GM19035 (cell line): ENCODE results near the gene FLOT1.

ENCODE experiments used
- ATAC-seq: cut with Tn5 transposase; IDR thresholded peaks from one replicate; pipeline ENCODE4 v1.9.1; 2021; ENCODE audit not compliant: unreplicated experiment

Gene FLOT1

GRCh38 chr6:30742316-30743098, at the start of gene FLOT1:
TSS of gene FLOT1 (minus strand) at chr6:30742687. CDS start at chr6:30742189, 498 bp downstream.
- peak; percentile 70 for ATAC-seq

- ATAC-seq = no peak
Observed at GRCh38 chr6:30790724-30791383, 48.4 kb upstream of the FLOT1 start.

- no peak for ATAC-seq
Observed at GRCh38 chr6:30789606-30790005, 47.1 kb upstream of the FLOT1 start.

GRCh38 chr6:30787954-30788353, 45.5 kb upstream of the FLOT1 start:
- no peak for ATAC-seq

GRCh38 chr6:30782425-30783014, 40.0 kb upstream of the FLOT1 start:
- ATAC-seq = no peak

- no peak for ATAC-seq
Observed at GRCh38 chr6:30781743-30782424, 39.4 kb upstream of the FLOT1 start.

- no peak for ATAC-seq
Observed at GRCh38 chr6:30781395-30781742, 38.9 kb upstream of the FLOT1 start.

GRCh38 chr6:30780642-30780920, 38.1 kb upstream of the FLOT1 start:
- ATAC-seq = no peak

GRCh38 chr6:30779850-30780641, 37.6 kb upstream of the FLOT1 start:
- ATAC-seq = no peak

- ATAC-seq = no peak
Observed at GRCh38 chr6:30778001-30778635, 35.6 kb upstream of the FLOT1 start.

- no peak for ATAC-seq
Observed at GRCh38 chr6:30777155-30777485, 34.6 kb upstream of the FLOT1 start.

- no peak for ATAC-seq
Observed at GRCh38 chr6:30776390-30777154, 34.1 kb upstream of the FLOT1 start.

GRCh38 chr6:30775104-30775503, 32.6 kb upstream of the FLOT1 start:
- ATAC-seq = no peak

- ATAC-seq = no peak
Observed at GRCh38 chr6:30774701-30775100, 32.2 kb upstream of the FLOT1 start.

GRCh38 chr6:30770592-30770991, 28.1 kb upstream of the FLOT1 start:
- no peak for ATAC-seq

- no peak for ATAC-seq
Observed at GRCh38 chr6:30769853-30770524, 27.5 kb upstream of the FLOT1 start.

GRCh38 chr6:30769088-30769852, 26.8 kb upstream of the FLOT1 start:
- ATAC-seq = no peak

- ATAC-seq = no peak
Observed at GRCh38 chr6:30768634-30769087, 26.2 kb upstream of the FLOT1 start.

GRCh38 chr6:30767944-30768301, 25.4 kb upstream of the FLOT1 start:
- peak; percentile 5 for ATAC-seq
